H1 (cell line): ENCODE measurements around the gene ROM1. TPM values are rescaled to one million over a fixed set of nuclear protein-coding genes. Genes with fewer than 3 reads are reported as not detected.

Source experiments
- CTCF ChIA-PET: fragments of 300-600 bp; sonication (Branson Sonifier 250); formaldehyde crosslinking; loops from one replicate; lab custom pipeline; 2021; ENCODE audit not compliant: partially characterized antibody; lab: Charles Lee
- POLR2A ChIA-PET: fragments of 300-600 bp; sonication (Branson Sonifier 250); formaldehyde crosslinking; loops from one replicate; lab custom pipeline; 2021; ENCODE audit warnings: inconsistent platforms; ENCODE audit not compliant: partially characterized antibody; lab: Charles Lee
- DNase-seq, 2 experiments: peaks; one replicate each; pipeline versions ENCODE4 v3.0.0 to v3.0.0-alpha.2; 2010 to 2022; ENCODE audit warnings: low spot score in 2 of 2, low read depth in 1 of 2, mixed read lengths in 1 of 2
- FAIRE-seq: peaks from 2 replicates; lab custom pipeline; 2011; peaks lifted over from hg19 to GRCh38; lab: Jason Lieb, UNC
- H2AFZ ChIP-seq: 2 replicates; pipeline ENCODE4 v1.8.1; 2012; ENCODE audit warnings: low read length, inconsistent platforms
- H2AK5ac ChIP-seq: 2 replicates; pipeline ENCODE4 v1.6.1; 2013; ENCODE audit warnings: low read depth, low read length
- H2BK120ac ChIP-seq: replicated peaks from 2 replicates; pipeline ENCODE3; 2013; ENCODE audit warnings: low read depth, low read length, inconsistent platforms
- H2BK12ac ChIP-seq: 2 replicates; pipeline ENCODE4 v1.6.1; 2013; ENCODE audit warnings: low read depth, low read length
- H2BK15ac ChIP-seq: 2 replicates; pipeline ENCODE4 v1.6.1; 2013; ENCODE audit warnings: low read length
- H2BK20ac ChIP-seq: 2 replicates; pipeline ENCODE4 v1.6.1; 2013; ENCODE audit warnings: low read length
- H2BK5ac ChIP-seq: 2 replicates; pipeline ENCODE4 v1.6.1; 2013; ENCODE audit warnings: low read depth, low read length
- H3K14ac ChIP-seq: 2 replicates; pipeline ENCODE4 v1.6.1; 2013; ENCODE audit warnings: inconsistent platforms; ENCODE audit not compliant: insufficient read length
- H3K18ac ChIP-seq: 2 replicates; pipeline ENCODE4 v1.6.1; 2013; ENCODE audit warnings: low read length; ENCODE audit errors: extremely low read depth
- H3K23ac ChIP-seq: 2 replicates; pipeline ENCODE4 v1.6.1; 2013; ENCODE audit warnings: inconsistent platforms; ENCODE audit not compliant: insufficient read length
- H3K23me2 ChIP-seq: 2 replicates; pipeline ENCODE4 v1.6.1; 2013; ENCODE audit warnings: low read depth, low read length
- H3K27ac ChIP-seq: 2 replicates; pipeline ENCODE4 v1.6.1; 2011; ENCODE audit warnings: low read depth, low read length, inconsistent platforms
- H3K27me3 ChIP-seq, 4 experiments: replicated peaks in 1 of 4; 1 replicate in 1 of 4; 2 replicates in 3 of 4; pipeline versions ENCODE4 v1.6.1 to v1.8.1; 2011 to 2013; ENCODE audit warnings: low read length in 3 of 4, mild to moderate bottlenecking in 3 of 4, inconsistent platforms in 2 of 4, mixed read lengths in 2 of 4, moderate library complexity in 1 of 4; ENCODE audit not compliant: control insufficient read depth in 3 of 4, insufficient read depth in 3 of 4; ENCODE audit errors: extremely low read depth in 1 of 4
- H3K36me3 ChIP-seq, 4 experiments: 2 replicates each; pipeline versions ENCODE4 v1.6.1 to v1.8.1; 2011 to 2013; ENCODE audit warnings: mild to moderate bottlenecking in 4 of 4, low read length in 3 of 4, moderate library complexity in 2 of 4, control low read depth in 1 of 4, inconsistent platforms in 1 of 4; ENCODE audit not compliant: insufficient read depth in 4 of 4, control insufficient read depth in 2 of 4
- H3K4ac ChIP-seq: replicated peaks from 2 replicates; pipeline ENCODE3; 2013; ENCODE audit warnings: low read length, low read depth, mixed read lengths, inconsistent platforms; ENCODE audit not compliant: insufficient read length
- H3K4me1 ChIP-seq, 4 experiments: replicated peaks in 1 of 4; 1 replicate in 1 of 4; 2 replicates in 3 of 4; pipeline versions ENCODE4 v1.6.1 to v1.8.1; 2011 to 2013; ENCODE audit warnings: low read length in 3 of 4, inconsistent platforms in 2 of 4, mixed read lengths in 1 of 4; ENCODE audit not compliant: insufficient read depth in 4 of 4, control insufficient read depth in 3 of 4
- H3K4me2 ChIP-seq, 2 experiments: 2 replicates each; pipeline versions ENCODE4 v1.6.1 to v1.8.1; 2011 to 2013; ENCODE audit warnings: low read depth in 2 of 2, low read length in 2 of 2, control low read depth in 1 of 2, inconsistent platforms in 1 of 2, mild to moderate bottlenecking in 1 of 2; ENCODE audit not compliant: insufficient read depth in 1 of 2
- H3K4me3 ChIP-seq, 4 experiments: fragments of 200-600, 300-600 bp in 1 of 4; sonication (generic), shearing (Covaris generic), sonication (Bioruptor Twin) in 1 of 4; 2 replicates each; pipeline versions ENCODE4 v1.5.1 to v1.8.1; 2011 to 2016; ENCODE audit warnings: low read length in 4 of 4, low read depth in 3 of 4, control low read depth in 2 of 4, inconsistent platforms in 2 of 4, mild to moderate bottlenecking in 2 of 4, mixed read lengths in 1 of 4, moderate library complexity in 1 of 4; ENCODE audit not compliant: insufficient read depth in 2 of 4; ENCODE audit errors: extremely low read depth in 1 of 4
- H3K56ac ChIP-seq: replicated peaks from 2 replicates; pipeline ENCODE3; 2013; ENCODE audit warnings: low read depth, mild to moderate bottlenecking, mixed read lengths, low read length, inconsistent platforms; ENCODE audit not compliant: insufficient read length
- H3K79me1 ChIP-seq: 2 replicates; pipeline ENCODE4 v1.6.1; 2013; ENCODE audit warnings: low read depth, low read length, control low read depth
- H3K79me2 ChIP-seq, 2 experiments: 2 replicates each; pipeline versions ENCODE4 v1.6.1 to v1.8.1; 2012 to 2013; ENCODE audit warnings: low read length in 2 of 2, mild to moderate bottlenecking in 2 of 2, inconsistent platforms in 1 of 2; ENCODE audit not compliant: insufficient read depth in 2 of 2, control insufficient read depth in 1 of 2
- H3K9ac ChIP-seq, 4 experiments: replicated peaks in 1 of 4; 1 replicate in 1 of 4; 2 replicates in 3 of 4; pipeline versions ENCODE4 v1.6.1 to v1.8.1; 2011 to 2013; ENCODE audit warnings: low read depth in 3 of 4, low read length in 3 of 4, control low read depth in 2 of 4, mild to moderate bottlenecking in 2 of 4, moderate library complexity in 2 of 4, inconsistent platforms in 1 of 4; ENCODE audit errors: extremely low read depth in 1 of 4
- H3K9me3 ChIP-seq, 2 experiments: 2 replicates each; pipeline versions ENCODE4 v1.6.1 to v1.8.1; 2012 to 2013; ENCODE audit warnings: mild to moderate bottlenecking in 2 of 2, moderate library complexity in 2 of 2, control low read depth in 1 of 2, inconsistent platforms in 1 of 2, low read depth in 1 of 2, low read length in 1 of 2, mixed read lengths in 1 of 2; ENCODE audit not compliant: insufficient read depth in 2 of 2
- H4K20me1 ChIP-seq, 2 experiments: replicated peaks in 1 of 2; 2 replicates each; pipeline versions ENCODE3 to v1.8.1; 2011 to 2013; ENCODE audit warnings: inconsistent platforms in 2 of 2, low read length in 2 of 2, mild to moderate bottlenecking in 1 of 2; ENCODE audit not compliant: insufficient read depth in 2 of 2, control insufficient read depth in 1 of 2
- H4K5ac ChIP-seq: 2 replicates; pipeline ENCODE4 v1.6.1; 2013; ENCODE audit warnings: low read length, low read depth, mixed read lengths, inconsistent platforms; ENCODE audit not compliant: insufficient read length
- H4K8ac ChIP-seq: 2 replicates; pipeline ENCODE4 v1.8.0; 2013; ENCODE audit warnings: mild to moderate bottlenecking, moderate library complexity, low read length, inconsistent platforms; ENCODE audit not compliant: insufficient read depth; ENCODE audit errors: extremely low read depth
- H4K91ac ChIP-seq: replicated peaks from 2 replicates; pipeline ENCODE3; 2013; ENCODE audit warnings: low read length, mixed read lengths, inconsistent platforms; ENCODE audit not compliant: insufficient read length
- CBX8 ChIP-seq: fragments of 300-800, 300-1000 bp; sonication (generic); IDR thresholded peaks from 2 replicates; pipeline ENCODE4 v1.7.1; 2016; ENCODE audit warnings: low read depth, low read length, borderline replicate concordance
- CEBPB ChIP-seq: IDR thresholded peaks from 2 replicates; pipeline ENCODE4 v1.6.1; 2012; ENCODE audit warnings: low read depth, low read length
- CTBP2 ChIP-seq: IDR thresholded peaks from 2 replicates; pipeline ENCODE4 v1.7.0; 2011; ENCODE audit warnings: borderline replicate concordance, mild to moderate bottlenecking, moderate library complexity, mixed read lengths, low read length; ENCODE audit not compliant: insufficient read depth, insufficient read length
- GABPA ChIP-seq: IDR thresholded peaks from 2 replicates; pipeline ENCODE4 v1.6.1; 2011; ENCODE audit warnings: mild to moderate bottlenecking, low read length, moderate library complexity, borderline replicate concordance; ENCODE audit not compliant: insufficient read depth
- JUND ChIP-seq: IDR thresholded peaks from 2 replicates; pipeline ENCODE4 v1.6.1; 2011; ENCODE audit warnings: mild to moderate bottlenecking, improper control_type of control experiment, low read length
- NRF1 ChIP-seq: IDR thresholded peaks from 2 replicates; pipeline ENCODE4 v1.6.1; 2011; ENCODE audit warnings: mild to moderate bottlenecking, low read depth, low read length, improper control_type of control experiment
- POU5F1 ChIP-seq: IDR thresholded peaks from 2 replicates; pipeline ENCODE4 v1.6.1; 2011; ENCODE audit warnings: low read depth, mild to moderate bottlenecking, low read length, moderate library complexity
- TAF1 ChIP-seq: IDR thresholded peaks from 2 replicates; pipeline ENCODE4 v1.6.1; 2011; ENCODE audit warnings: mild to moderate bottlenecking, low read depth, low read length
- WGBS, 2 experiments: shearing (Covaris generic) in 1 of 2; methylation state at CpG; one replicate each; pipeline versions ENCODE4 v1.1.6 to v1.1.7; 2013 to 2015; ENCODE audit warnings: low lambda C conversion rate in 2 of 2, mixed read lengths in 2 of 2, inconsistent platforms in 1 of 2, low coverage in 1 of 2, missing lambda C conversion rate in 1 of 2; ENCODE audit not compliant: insufficient replicate concordance in 2 of 2, insufficient coverage in 1 of 2, insufficient read length in 1 of 2; ENCODE audit errors: extremely low coverage in 1 of 2, missing lambda C conversion rate in 1 of 2; 5-methylcytosine and 5-hydroxymethylcytosine counted together
- polyA plus RNA-seq, 7 experiments: library from polyadenylated mRNA; depleted of rRNA in 3 of 7; stranded (reverse) in 5 of 7; unstranded in 2 of 7; fragments of >200 nt in 5 of 7; fragments of 200-250 nt in 2 of 7; gene quantifications; 1 replicate in 5 of 7; 2 replicates in 1 of 7; 4 replicates in 1 of 7; pipeline versions ENCODE4 v1.2.1 to v1.2.3, GENCODE V29; 2011 to 2013; ENCODE audit warnings: missing spikeins in 2 of 7, mixed read lengths in 2 of 7
- total RNA-seq: library from RNA; stranded (reverse); fragmentation: NEBNext Ultra II Directional; extraction: Animal tissue kit (Norgen Biotek cat#: 25700); gene quantifications from 2 replicates; pipeline ENCODE4 v1.2.1, GENCODE V29; 2021

The ROM1 gene
- total and polyA plus RNA-seq, 2 of the 8 experiments (the other 6 are each of a cell fraction or from before 2014, with no cell fraction given), result 0.86 to 2.2 TPM

DNA sequence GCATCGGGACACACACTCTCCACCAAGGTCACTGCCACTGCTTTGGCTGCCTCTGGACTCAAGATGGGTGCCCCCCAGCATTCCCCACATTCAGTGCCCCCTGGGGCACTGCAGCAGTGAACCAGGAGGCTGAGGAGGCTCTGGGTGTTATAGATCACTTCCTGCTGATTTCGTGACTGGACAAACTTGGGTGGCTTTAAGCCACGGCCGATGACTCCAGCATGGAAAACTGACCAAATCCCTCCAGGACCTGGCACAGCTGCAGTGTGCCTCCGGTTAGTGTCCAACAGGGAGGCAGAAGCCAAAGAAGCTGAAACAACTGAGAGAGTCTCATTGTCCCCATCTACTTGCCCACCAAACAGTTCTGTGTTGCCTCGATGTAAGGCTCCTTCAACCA is 34.5 kb downstream of the ROM1 start:
- no peak overlapping the region for H4K91ac ChIP-seq
- no peak overlapping the region for H2BK5ac ChIP-seq
- H3K79me1 ChIP-seq, result peaks cover 10% of the 10 kb centered on the region
- H4K8ac ChIP-seq, result no peak overlapping the region
- no peak overlapping the region for H2BK12ac ChIP-seq
- no peak overlapping the region for H3K27ac ChIP-seq
- no peaks in the 10 kb centered on the region; a peak in 2 of 7 replicates for H3K4me1 ChIP-seq
- H3K9ac ChIP-seq, result no peak overlapping the region
- no peak overlapping the region for H2BK120ac ChIP-seq
- no peak overlapping the region for H3K56ac ChIP-seq
- POLR2A ChIA-PET, result interaction anchor here (0.8 to 50.4 kb wide), 13 partner anchors 9 to 207 kb away, joined by 3 to 2041 read pairs (median 4); partner anchors contain the start of genes B3GAT3, BSCL2, C11orf98 and CSKMT
- no peak overlapping the region for H2BK15ac ChIP-seq
- CTCF ChIA-PET, result interaction anchor here (0.8 to 2.0 kb wide), 7 partner anchors 17 to 122 kb away, joined by 3 to 10 read pairs (median 3); partner anchors contain the start of genes C11orf98 and CSKMT
- peaks cover 0 to 27% (median 7%) of the 10 kb centered on the region in 4 experiments; a peak in 6 of 8 replicates for H3K36me3 ChIP-seq
- H3K4me3 ChIP-seq, result no peak overlapping the region
- H3K9me3 ChIP-seq, result no peaks in the 10 kb centered on the region
- H2BK20ac ChIP-seq, result no peak overlapping the region
- H3K23me2 ChIP-seq, result peaks cover 8% of the 10 kb centered on the region
- WGBS, 2 experiments, result 92% methylated on average over 6 of the region's 6 CpGs; no CpG with 5 or more reads in 1 of the 2 experiments
- no peak overlapping the region for H3K4ac ChIP-seq
- no peaks in the 10 kb centered on the region for H3K27me3 ChIP-seq
- no peak overlapping the region for H2AK5ac ChIP-seq
- peaks cover 3 to 23% of the 10 kb centered on the region in 2 experiments for H4K20me1 ChIP-seq
- H3K18ac ChIP-seq, result no peak overlapping the region
- DNase-seq (no peak), FAIRE-seq (no peak)
- H3K79me2 ChIP-seq, result peaks cover 15 to 53% of the 10 kb centered on the region in 2 experiments
- H2AFZ ChIP-seq, result no peak overlapping the region
- H3K4me2 ChIP-seq, result no peak overlapping the region; a peak in 1 of 4 replicates
- no peak overlapping the region for H3K23ac ChIP-seq
- H4K5ac ChIP-seq, result no peak overlapping the region
- no peak overlapping the region for H3K14ac ChIP-seq
- TF ChIP-seq POU5F1 (no peak), GABPA (no peak), CEBPB (no peak), CTBP2 (no peak), JUND (no peak), CBX8 (no peak), NRF1 (no peak), TAF1 (no peak)
